CD4-positive, alpha-beta memory T cell (primary cell): ENCODE data around the gene GPR137. TPM values are rescaled to one million over a fixed set of nuclear protein-coding genes. Genes with fewer than 3 reads are reported as not detected.

Experiments
- CTCF ChIA-PET: fragments of 350-600 bp; sonication (Branson Sonifier 250); formaldehyde crosslinking; loops from one replicate; lab custom pipeline; 2021; ENCODE audit warnings: inconsistent platforms; ENCODE audit not compliant: partially characterized antibody; lab: Charles Lee
- POLR2A ChIA-PET: fragments of 350-600 bp; sonication (Branson Sonifier 250); formaldehyde crosslinking; loops from one replicate; lab custom pipeline; 2021; ENCODE audit not compliant: partially characterized antibody; lab: Charles Lee
- DNase-seq, 5 donors: peaks; one replicate each; pipeline versions ENCODE4 v3.0.0 to v3.0.0-alpha.2; 2020 to 2022; ENCODE audit warnings: mixed read lengths in 1 of 5
- H3K27ac ChIP-seq: one replicate; pipeline ENCODE4 v1.7.0; 2013; ENCODE audit warnings: low read depth, low read length
- H3K27me3 ChIP-seq: 2 replicates; pipeline ENCODE4 v1.7.0; 2013; ENCODE audit warnings: mild to moderate bottlenecking, low read length, moderate library complexity; ENCODE audit not compliant: insufficient read depth
- H3K36me3 ChIP-seq: 2 replicates; pipeline ENCODE4 v1.7.0; 2013; ENCODE audit warnings: mild to moderate bottlenecking, low read length, moderate library complexity; ENCODE audit not compliant: insufficient read depth
- H3K4me1 ChIP-seq: 2 replicates; pipeline ENCODE4 v1.7.0; 2013; ENCODE audit warnings: mild to moderate bottlenecking, low read length, moderate library complexity; ENCODE audit not compliant: insufficient read depth
- H3K4me3 ChIP-seq, 2 donors: one replicate each; pipeline ENCODE4 v1.7.0; 2013; ENCODE audit warnings: low read length in 2 of 2, mild to moderate bottlenecking in 1 of 2
- H3K9me3 ChIP-seq, 2 donors: one replicate each; pipeline ENCODE4 v1.7.0; 2013; ENCODE audit warnings: low read length in 2 of 2, control low read depth in 1 of 2; ENCODE audit not compliant: control insufficient read depth in 1 of 2
- H3K27ac Mint-ChIP-seq, 7 donors: one replicate each; pipeline ENCODE4 v1.8.0; 2020 to 2021; ENCODE audit warnings: mixed read lengths in 7 of 7, mild to moderate bottlenecking in 6 of 7, inconsistent platforms in 3 of 7, moderate library complexity in 3 of 7
- H3K27me3 Mint-ChIP-seq, 2 donors: one replicate each; pipeline ENCODE4 v1.8.0; 2020 to 2021; ENCODE audit warnings: mixed read lengths in 2 of 2
- H3K36me3 Mint-ChIP-seq, 2 donors: one replicate each; pipeline ENCODE4 v1.8.0; 2020 to 2021; ENCODE audit warnings: mixed read lengths in 2 of 2, inconsistent platforms in 1 of 2, mild to moderate bottlenecking in 1 of 2
- H3K4me1 Mint-ChIP-seq, 4 donors: one replicate each; pipeline ENCODE4 v1.8.0; 2020 to 2021; ENCODE audit warnings: mixed read lengths in 4 of 4, mild to moderate bottlenecking in 1 of 4
- H3K4me3 Mint-ChIP-seq, 8 donors: one replicate each; pipeline ENCODE4 v1.8.0; 2020 to 2021; ENCODE audit warnings: mixed read lengths in 8 of 8, mild to moderate bottlenecking in 7 of 8, moderate library complexity in 6 of 8, inconsistent platforms in 3 of 8
- H3K9me3 Mint-ChIP-seq, 8 donors: one replicate each; pipeline ENCODE4 v1.8.0; 2020 to 2021; ENCODE audit warnings: mixed read lengths in 8 of 8, mild to moderate bottlenecking in 5 of 8, inconsistent platforms in 3 of 8, moderate library complexity in 1 of 8
- intact Hi-C: fragments of 100-400 bp; cut with micrococcal nuclease; formaldehyde crosslinking; loops from one replicate; pipeline ENCODE4 v1.15.1; 2023
- polyA plus RNA-seq, 2 donors: library from polyadenylated mRNA; unstranded; fragments of 300-500 nt; fragmentation: Illumina TruSeq; gene quantifications; one replicate each; pipeline ENCODE4 v1.2.3, GENCODE V29; 2021
- total RNA-seq, 2 experiments: library from RNA; stranded (reverse); gene quantifications; one replicate each; pipeline ENCODE4 v1.2.3, GENCODE V29; 2021

The GPR137 gene
- total and polyA plus RNA-seq, 4 experiments from 2014 or later, result 6.8 to 34.7 (median 20.9) TPM

DNA sequence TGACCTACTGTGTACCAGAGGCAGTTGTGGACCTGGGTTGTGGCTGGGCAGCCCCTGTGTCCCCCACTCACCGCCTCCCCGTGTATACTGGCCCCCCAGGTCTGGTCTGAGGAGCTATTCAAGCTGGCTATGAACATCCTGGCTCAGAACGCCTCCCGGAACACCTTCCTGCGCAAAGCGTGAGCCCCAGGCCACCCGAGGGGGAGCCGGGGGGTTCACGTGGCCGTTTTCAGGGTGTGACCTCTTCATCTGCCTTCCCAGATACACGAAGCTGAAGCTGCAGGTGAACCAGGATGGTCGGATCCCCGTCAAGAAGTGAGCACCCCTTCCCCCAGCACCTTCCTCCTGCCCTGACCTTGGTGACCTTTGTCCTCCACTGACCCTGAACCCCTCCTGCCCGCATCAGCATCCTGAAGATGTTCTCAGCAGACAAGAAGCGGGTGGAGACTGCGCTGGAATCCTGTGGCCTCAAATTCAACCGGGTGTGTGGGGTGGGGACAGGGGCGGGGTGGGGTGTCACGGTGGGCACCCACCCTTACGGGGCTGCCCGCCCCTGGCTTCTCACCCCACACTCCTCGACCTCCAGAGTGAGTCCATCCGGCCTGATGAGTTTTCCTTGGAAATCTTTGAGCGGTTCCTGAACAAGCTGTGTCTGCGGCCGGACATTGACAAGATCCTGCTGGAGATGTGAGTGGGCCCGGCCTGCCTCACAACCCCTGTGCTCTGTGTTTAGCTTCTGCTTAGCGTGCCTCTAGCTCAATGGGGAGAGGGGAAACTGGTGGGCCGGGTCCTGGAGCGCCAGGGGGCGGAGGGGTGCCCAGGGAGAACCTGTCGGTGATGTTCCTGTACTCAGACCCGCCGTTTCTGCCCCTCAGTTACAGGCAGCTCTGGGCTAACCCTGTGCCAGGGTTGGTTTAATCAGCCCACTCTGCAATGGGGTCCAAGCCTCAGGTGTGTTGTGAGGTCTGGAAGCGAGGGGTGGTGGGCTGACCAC is 30.2 kb upstream of the GPR137 start:
- peaks cover 22% of the 10 kb centered on the region for H3K4me1 ChIP-seq
- peaks cover 8% of the 10 kb centered on the region for H3K36me3 ChIP-seq
- H3K9me3 ChIP-seq, result no peaks in the 10 kb centered on the region
- no peaks in the 10 kb centered on the region for H3K27me3 Mint-ChIP-seq
- H3K9me3 Mint-ChIP-seq, result no peaks in the 10 kb centered on the region
- H3K36me3 Mint-ChIP-seq, result peaks cover 10 to 13% of the 10 kb centered on the region in 2 donors
- no peak for DNase-seq
- H3K4me1 Mint-ChIP-seq, result peaks cover 8 to 24% (median 11%) of the 10 kb centered on the region in 4 donors
- H3K27ac Mint-ChIP-seq, result no peak overlapping the region
- intact Hi-C loops, result no loop called here
- no peaks in the 10 kb centered on the region for H3K27me3 ChIP-seq
- no peak overlapping the region for H3K27ac ChIP-seq
- CTCF ChIA-PET, result interaction anchor here (1.4 to 1.8 kb wide), 3 partner anchors 7 to 46 kb away, joined by 3 to 4 read pairs (median 3); no protein-coding TSS in a partner anchor
- H3K4me3 ChIP-seq, result no peak overlapping the region
- H3K4me3 Mint-ChIP-seq, result no peak overlapping the region
- POLR2A ChIA-PET, result interaction anchor here (0.8 to 1.9 kb wide), 4 partner anchors 10 to 29 kb away, joined by 4 to 8 read pairs (median 6); partner anchors contain the start of genes NUDT22, PPP1R14B and TRPT1

DNA sequence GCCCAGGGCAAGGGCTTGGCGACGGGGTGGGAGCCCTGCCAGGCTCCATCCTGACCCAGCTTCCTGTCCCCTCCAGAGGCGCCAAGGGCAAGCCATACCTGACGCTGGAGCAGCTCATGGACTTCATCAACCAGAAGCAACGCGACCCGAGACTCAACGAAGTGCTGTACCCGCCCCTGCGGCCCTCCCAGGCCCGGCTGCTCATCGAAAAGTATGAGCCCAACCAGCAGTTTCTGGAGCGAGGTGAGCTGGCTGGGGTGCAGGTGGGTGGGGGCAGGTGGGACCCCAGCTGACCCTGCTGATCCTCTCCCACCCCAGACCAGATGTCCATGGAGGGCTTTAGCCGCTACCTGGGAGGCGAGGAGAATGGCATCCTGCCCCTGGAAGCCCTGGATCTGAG is 29.3 kb upstream of the GPR137 start:
- peaks cover 8% of the 10 kb centered on the region for H3K36me3 ChIP-seq
- Mint-ChIP-seq H3K36me3 (peaks cover 10 to 13% of the 10 kb centered on the region in 2 donors), H3K4me3 (no peak overlapping the region), H3K27ac (no peak overlapping the region), H3K27me3 (no peaks in the 10 kb centered on the region), H3K9me3 (no peaks in the 10 kb centered on the region), H3K4me1 (peaks cover 6 to 17% (median 11%) of the 10 kb centered on the region in 4 donors)
- POLR2A ChIA-PET, result interaction anchor here (1.9 kb wide), 1 partner anchor 10 kb away, joined by 8 read pairs; the partner anchor contains the start of gene PPP1R14B
- CTCF ChIA-PET, result interaction anchor here (1.7 to 1.8 kb wide), 2 partner anchors 13 to 45 kb away, joined by 3 to 4 read pairs; no protein-coding TSS in a partner anchor
- no peak overlapping the region for H3K27ac ChIP-seq
- DNase-seq, result no peak
- no peak overlapping the region for H3K4me3 ChIP-seq
- peaks cover 14% of the 10 kb centered on the region for H3K4me1 ChIP-seq
- no peaks in the 10 kb centered on the region for H3K9me3 ChIP-seq
- intact Hi-C loops, result no loop called here
- H3K27me3 ChIP-seq, result no peaks in the 10 kb centered on the region

DNA sequence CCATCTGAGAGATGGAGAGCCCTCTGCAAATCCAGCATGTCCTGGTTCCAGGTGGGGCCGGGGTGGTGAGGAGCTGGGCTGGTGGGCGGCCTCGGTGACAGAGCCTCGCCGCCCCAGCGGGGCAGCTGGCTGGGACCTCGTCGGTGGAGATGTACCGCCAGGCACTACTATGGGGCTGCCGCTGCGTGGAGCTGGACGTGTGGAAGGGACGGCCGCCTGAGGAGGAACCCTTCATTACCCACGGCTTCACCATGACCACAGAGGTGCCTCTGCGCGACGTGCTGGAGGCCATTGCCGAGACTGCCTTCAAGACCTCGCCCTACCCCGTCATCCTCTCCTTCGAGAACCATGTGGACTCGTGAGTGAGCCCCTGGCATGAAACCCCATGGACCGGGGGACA is 27.3 kb upstream of the GPR137 start:
- no peak overlapping the region for H3K27ac Mint-ChIP-seq
- no peaks in the 10 kb centered on the region for H3K27me3 Mint-ChIP-seq
- intact Hi-C loops, result no loop called here
- peaks cover 10 to 15% of the 10 kb centered on the region in 2 donors for H3K36me3 Mint-ChIP-seq
- H3K27me3 ChIP-seq, result no peaks in the 10 kb centered on the region
- peaks cover 1 to 8% (median 6%) of the 10 kb centered on the region in 4 donors for H3K4me1 Mint-ChIP-seq
- no peaks in the 10 kb centered on the region for H3K4me1 ChIP-seq
- H3K9me3 ChIP-seq, result no peaks in the 10 kb centered on the region
- H3K27ac ChIP-seq, result no peak overlapping the region
- no peak overlapping the region for H3K4me3 Mint-ChIP-seq
- no peak overlapping the region for H3K4me3 ChIP-seq
- peaks cover 8% of the 10 kb centered on the region for H3K36me3 ChIP-seq
- DNase-seq, result no peak
- no peaks in the 10 kb centered on the region for H3K9me3 Mint-ChIP-seq
- POLR2A ChIA-PET, result interaction anchor here (1.0 to 1.6 kb wide), 3 partner anchors 11 to 52 kb away, joined by 3 to 6 read pairs (median 4); partner anchors contain the start of gene FERMT3
- CTCF ChIA-PET, result interaction anchor here (0.8 to 1.3 kb wide), 3 partner anchors 8 to 53 kb away, joined by 3 to 4 read pairs (median 4); no protein-coding TSS in a partner anchor

DNA sequence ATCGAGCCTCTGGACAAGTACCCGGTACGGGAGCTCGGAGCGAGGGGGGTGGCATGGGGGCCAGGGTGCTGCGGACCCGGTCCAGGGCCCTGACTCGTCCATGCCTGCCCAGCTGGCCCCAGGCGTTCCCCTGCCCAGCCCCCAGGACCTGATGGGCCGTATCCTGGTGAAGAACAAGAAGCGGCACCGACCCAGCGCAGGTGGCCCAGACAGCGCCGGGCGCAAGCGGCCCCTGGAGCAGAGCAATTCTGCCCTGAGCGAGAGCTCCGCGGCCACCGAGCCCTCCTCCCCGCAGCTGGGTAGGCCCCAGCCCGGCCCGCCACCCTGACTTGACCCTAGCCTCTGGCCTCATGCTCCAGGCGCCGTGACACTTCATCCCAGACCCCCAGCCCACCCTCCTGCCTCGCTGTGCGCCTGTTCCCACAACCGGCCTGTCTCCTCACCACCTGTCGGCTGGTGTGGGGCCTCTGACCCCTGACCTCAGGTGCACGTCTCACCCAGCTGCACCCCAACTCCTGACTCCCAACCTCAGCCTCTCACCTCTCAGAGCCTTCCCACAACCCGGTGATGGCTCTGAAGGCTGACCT is 26.6 kb upstream of the GPR137 start:
- Mint-ChIP-seq H3K4me1 (peaks cover 1 to 8% (median 5%) of the 10 kb centered on the region in 4 donors), H3K27me3 (no peaks in the 10 kb centered on the region), H3K27ac (peak overlapping the region in 1 of 7 donors; percentile 60), H3K9me3 (no peaks in the 10 kb centered on the region), H3K4me3 (peak overlapping the region in 1 of 8 donors; percentile 49), H3K36me3 (peaks cover 10 to 13% of the 10 kb centered on the region in 2 donors)
- intact Hi-C loops, result no loop called here
- no peak for DNase-seq
- H3K36me3 ChIP-seq, result peaks cover 8% of the 10 kb centered on the region
- ChIA-PET CTCF (interaction anchor here (0.8 kb wide), 1 partner anchor 9 kb away, joined by 4 read pairs; no protein-coding TSS in a partner anchor), POLR2A (interaction anchor here (0.6 to 1.6 kb wide), 4 partner anchors 10 to 58 kb away, joined by 3 to 6 read pairs (median 4); partner anchors contain the start of genes FERMT3 and TRMT112)
- H3K4me1 ChIP-seq, result no peaks in the 10 kb centered on the region
- no peaks in the 10 kb centered on the region for H3K9me3 ChIP-seq
- no peak overlapping the region for H3K27ac ChIP-seq
- no peak overlapping the region for H3K4me3 ChIP-seq
- H3K27me3 ChIP-seq, result no peaks in the 10 kb centered on the region

DNA sequence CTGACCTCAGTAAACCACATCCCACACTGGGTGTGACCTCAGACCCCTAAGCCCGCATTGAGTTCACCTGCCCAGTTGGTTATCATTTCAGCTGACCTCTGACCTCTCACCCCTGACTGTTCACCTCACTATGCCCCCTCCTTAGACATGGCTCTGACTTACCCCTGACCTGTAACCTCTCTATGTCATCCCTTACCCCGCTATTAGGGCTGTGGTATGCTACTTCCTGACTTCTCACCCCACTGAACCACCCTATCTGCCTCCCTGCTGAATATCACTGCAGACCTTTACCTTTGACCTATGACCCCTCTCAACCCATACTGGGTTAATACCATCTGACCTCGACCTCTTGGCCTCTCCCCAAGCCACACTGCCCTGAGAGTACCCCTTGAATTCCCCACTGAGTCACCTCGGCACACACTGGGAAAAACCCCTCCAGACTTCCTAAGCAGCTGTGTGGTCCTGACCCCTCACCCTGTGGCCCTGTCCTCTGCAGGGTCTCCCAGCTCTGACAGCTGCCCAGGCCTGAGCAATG is 26.0 kb upstream of the GPR137 start:
- Histone ChIP-seq H3K4me3 (no peak overlapping the region), H3K36me3 (peaks cover 8% of the 10 kb centered on the region), H3K27me3 (no peaks in the 10 kb centered on the region), H3K27ac (no peak overlapping the region), H3K9me3 (no peaks in the 10 kb centered on the region), H3K4me1 (no peaks in the 10 kb centered on the region)
- H3K27ac Mint-ChIP-seq, result peak overlapping the region in 2 of 7 donors; percentile 60 to 79
- peaks cover 1 to 8% (median 5%) of the 10 kb centered on the region in 4 donors for H3K4me1 Mint-ChIP-seq
- H3K36me3 Mint-ChIP-seq, result peaks cover 10 to 13% of the 10 kb centered on the region in 2 donors
- DNase-seq, result no peak
- intact Hi-C loops, result no loop called here
- ChIA-PET POLR2A (no interaction called here), CTCF (interaction anchor here (0.8 kb wide), 1 partner anchor 10 kb away, joined by 3 read pairs; no protein-coding TSS in a partner anchor)
- no peaks in the 10 kb centered on the region for H3K9me3 Mint-ChIP-seq
- peak overlapping the region in 1 of 8 donors; percentile 49 for H3K4me3 Mint-ChIP-seq
- H3K27me3 Mint-ChIP-seq, result no peaks in the 10 kb centered on the region

DNA sequence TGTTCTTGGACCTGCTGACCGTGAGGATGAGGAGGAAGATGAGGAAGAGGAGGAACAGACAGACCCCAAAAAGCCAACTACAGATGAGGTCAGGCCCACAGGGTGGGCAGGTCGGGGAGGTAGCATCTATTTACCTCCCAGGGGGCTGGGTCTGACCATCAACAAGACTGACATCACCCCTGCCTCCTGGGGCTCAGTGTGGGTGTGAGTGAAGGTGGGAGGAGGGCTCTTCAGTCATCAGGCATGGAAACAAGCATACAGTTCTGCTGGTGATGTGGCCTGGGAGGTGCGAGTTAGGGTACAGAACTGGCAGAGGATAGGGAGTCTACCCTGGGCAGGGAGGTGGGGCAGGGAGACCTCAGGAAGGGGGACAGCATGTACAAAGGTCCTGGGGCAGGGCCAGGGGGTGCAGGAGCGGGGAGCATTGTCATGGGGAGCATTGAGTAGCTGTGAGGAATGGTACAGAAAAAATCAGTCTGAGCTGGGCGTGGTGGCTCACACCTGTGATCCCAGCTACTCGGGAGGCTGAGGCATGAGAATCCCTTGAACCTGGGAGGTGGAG is 25.4 kb upstream of the GPR137 start:
- peak overlapping the region in 2 of 7 donors; percentile 12 to 37 for H3K27ac Mint-ChIP-seq
- H3K4me3 Mint-ChIP-seq, result no peak overlapping the region

More for the DNA sequence above, 25.4 kb upstream of the GPR137 start:
- intact Hi-C loops, result no loop called here
- no peaks in the 10 kb centered on the region for H3K9me3 ChIP-seq
- H3K27ac ChIP-seq, result no peak overlapping the region
- no peak for DNase-seq
- Mint-ChIP-seq H3K27me3 (no peaks in the 10 kb centered on the region), H3K36me3 (peaks cover 10 to 13% of the 10 kb centered on the region in 2 donors), H3K9me3 (no peaks in the 10 kb centered on the region), H3K4me1 (peaks cover 1 to 8% (median 5%) of the 10 kb centered on the region in 4 donors)
- ChIA-PET POLR2A (interaction anchor here (1.0 to 1.6 kb wide), 2 partner anchors 10 to 53 kb away, joined by 3 to 7 read pairs; partner anchors contain the start of gene FERMT3), CTCF (interaction anchor here (0.8 to 1.9 kb wide), 2 partner anchors 9 to 11 kb away, joined by 3 to 5 read pairs; partner anchors contain the start of gene PLCB3)
- no peaks in the 10 kb centered on the region for H3K4me1 ChIP-seq
- no peaks in the 10 kb centered on the region for H3K27me3 ChIP-seq
- H3K36me3 ChIP-seq, result peaks cover 8% of the 10 kb centered on the region
- H3K4me3 ChIP-seq, result no peak overlapping the region
